Immature natural killer cell (primary cell): ENCODE measurements around the gene RIOK2. TPM values are rescaled to one million over a fixed set of nuclear protein-coding genes. Genes with fewer than 3 reads are reported as not detected.
A peak's percentile ranks its signal among the peaks of the same experiment; 100 is the strongest.
"Not testable (repeated sequence)": the region's sequence is repeated elsewhere in the genome, so short reads cannot be mapped to it uniquely, and the experiment has no call there.

Experiments
- DNase-seq, 3 donors: peaks; one replicate each; pipeline ENCODE4 v3.0.0; 2022; ENCODE audit warnings: mixed read lengths in 1 of 3
- H3K27ac Mint-ChIP-seq, 6 donors: one replicate each; pipeline ENCODE4 v1.8.0; 2020; ENCODE audit warnings: mixed read lengths in 6 of 6, mild to moderate bottlenecking in 5 of 6, inconsistent platforms in 4 of 6, moderate library complexity in 3 of 6
- H3K27me3 Mint-ChIP-seq, 3 donors: one replicate each; pipeline ENCODE4 v1.8.0; 2020 to 2021; ENCODE audit warnings: low read depth in 3 of 3, mild to moderate bottlenecking in 3 of 3, mixed read lengths in 3 of 3, moderate library complexity in 3 of 3, inconsistent platforms in 1 of 3
- H3K36me3 Mint-ChIP-seq, 3 donors: one replicate each; pipeline ENCODE4 v1.8.0; 2020; ENCODE audit warnings: mixed read lengths in 3 of 3, inconsistent platforms in 2 of 3, mild to moderate bottlenecking in 2 of 3
- H3K4me1 Mint-ChIP-seq, 2 donors: one replicate each; pipeline ENCODE4 v1.8.0; 2020; ENCODE audit warnings: inconsistent platforms in 2 of 2, mild to moderate bottlenecking in 2 of 2, mixed read lengths in 2 of 2, moderate library complexity in 1 of 2
- H3K4me3 Mint-ChIP-seq, 5 donors: one replicate each; pipeline ENCODE4 v1.8.0; 2020; ENCODE audit warnings: mild to moderate bottlenecking in 5 of 5, mixed read lengths in 5 of 5, inconsistent platforms in 3 of 5, moderate library complexity in 3 of 5
- H3K9me3 Mint-ChIP-seq, 6 donors: one replicate each; pipeline ENCODE4 v1.8.0; 2020; ENCODE audit warnings: mild to moderate bottlenecking in 6 of 6, mixed read lengths in 6 of 6, inconsistent platforms in 4 of 6, moderate library complexity in 3 of 6
- polyA plus RNA-seq, 3 donors: library from polyadenylated mRNA; unstranded; fragments of 300-500 nt; fragmentation: Illumina TruSeq; gene quantifications; one replicate each; pipeline ENCODE4 v1.2.3, GENCODE V29; 2021

Gene RIOK2
- polyA plus RNA-seq, 3 donors from 2014 or later = 10.6 to 15.8 (median 14.8) TPM

DNA sequence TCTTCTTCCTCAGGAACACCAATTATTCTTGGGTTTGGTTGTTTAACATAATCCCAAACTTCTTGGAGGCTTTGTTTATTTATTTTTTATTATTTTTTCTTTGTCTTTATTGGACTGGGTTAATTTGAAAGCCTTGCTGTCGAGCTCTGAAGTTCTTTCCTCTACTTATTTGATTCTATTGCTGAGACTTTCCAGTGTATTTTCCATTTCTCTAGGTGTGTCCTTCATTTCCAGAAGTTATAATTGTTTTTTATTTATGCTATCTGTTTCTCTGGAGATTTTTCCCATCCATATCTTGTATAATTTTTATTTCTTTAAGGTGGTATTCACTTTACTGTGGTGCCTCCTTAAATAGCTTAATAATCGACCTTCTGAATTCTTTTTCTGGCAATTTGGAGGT is 8.8 kb upstream of the RIOK2 start:
- Mint-ChIP-seq H3K36me3 (peaks cover 0 to 13% (median 10%) of the 10 kb centered on the region in 3 donors), H3K9me3 (peaks cover 0 to 15% (median 1%) of the 10 kb centered on the region in 6 donors)

DNA sequence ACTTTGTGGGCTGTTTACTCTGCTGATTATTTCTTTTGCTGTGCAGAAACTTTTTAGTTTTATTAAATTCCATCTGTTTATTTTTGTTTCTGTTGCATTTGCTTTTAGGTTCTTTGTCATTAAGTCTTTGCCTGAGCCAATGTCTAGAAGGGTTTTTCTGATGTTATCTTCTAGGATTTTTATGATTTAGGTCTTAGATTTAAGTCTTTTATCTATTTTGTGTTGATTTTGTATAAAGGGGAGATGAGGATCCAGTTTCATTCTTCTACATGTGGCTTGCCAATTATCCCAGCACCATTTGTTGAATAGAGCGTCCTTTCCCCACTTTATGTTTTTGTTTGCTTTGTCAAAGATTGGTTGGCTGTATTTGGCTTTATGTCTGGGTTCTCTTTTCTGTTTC is 6.5 kb upstream of the RIOK2 start:
- H3K4me1 Mint-ChIP-seq, H3K4me3 Mint-ChIP-seq, H3K27ac Mint-ChIP-seq, DNase-seq: not testable (repeated sequence)
- peaks cover 5 to 18% (median 6%) of the 10 kb centered on the region in 3 donors for H3K27me3 Mint-ChIP-seq
- peaks cover 0 to 13% (median 10%) of the 10 kb centered on the region in 3 donors for H3K36me3 Mint-ChIP-seq
- H3K9me3 Mint-ChIP-seq = peaks cover 0 to 15% (median 1%) of the 10 kb centered on the region in 6 donors

More for the DNA sequence above, 8.8 kb upstream of the RIOK2 start:
- no peaks in the 10 kb centered on the region for H3K4me1 Mint-ChIP-seq
- peaks cover 4 to 16% (median 6%) of the 10 kb centered on the region in 3 donors for H3K27me3 Mint-ChIP-seq
- no peak overlapping the region for H3K4me3 Mint-ChIP-seq
- H3K27ac Mint-ChIP-seq = no peak overlapping the region
- no peak for DNase-seq

GRCh38 chr5:97183930-97184213 is 825 bp upstream of the RIOK2 start:
- H3K4me3 Mint-ChIP-seq = peak overlapping the region; percentile 92 to 98 (median 96)
- H3K27me3 Mint-ChIP-seq = peaks cover 3 to 13% (median 12%) of the 10 kb centered on the region in 3 donors
- no peak for DNase-seq
- H3K9me3 Mint-ChIP-seq = no peaks in the 10 kb centered on the region
- peaks cover 1 to 3% (median 1%) of the 10 kb centered on the region in 3 donors for H3K36me3 Mint-ChIP-seq
- peaks cover 33 to 50% of the 10 kb centered on the region in 2 donors for H3K4me1 Mint-ChIP-seq
- peak overlapping the region; percentile 100 for H3K27ac Mint-ChIP-seq

GRCh38 chr5:97182571-97183099 is 412 bp downstream of the RIOK2 start:
- H3K4me1 Mint-ChIP-seq = peaks cover 33 to 50% of the 10 kb centered on the region in 2 donors
- H3K4me3 Mint-ChIP-seq = peak overlapping the region; percentile 92 to 98 (median 96)
- H3K27me3 Mint-ChIP-seq = peaks cover 3 to 12% (median 12%) of the 10 kb centered on the region in 3 donors
- DNase-seq = no peak
- no peaks in the 10 kb centered on the region for H3K9me3 Mint-ChIP-seq
- H3K36me3 Mint-ChIP-seq = peaks cover 7 to 14% (median 11%) of the 10 kb centered on the region in 3 donors
- H3K27ac Mint-ChIP-seq = peak overlapping the region; percentile 100

GRCh38 chr5:97181856-97182545 is 1.0 kb downstream of the RIOK2 start:
- Mint-ChIP-seq H3K27me3 (peaks cover 3 to 12% (median 10%) of the 10 kb centered on the region in 3 donors), H3K9me3 (no peaks in the 10 kb centered on the region), H3K4me3 (peak overlapping the region; percentile 92 to 98 (median 96)), H3K4me1 (peaks cover 33 to 50% of the 10 kb centered on the region in 2 donors), H3K36me3 (peaks cover 7 to 15% (median 15%) of the 10 kb centered on the region in 3 donors), H3K27ac (peak overlapping the region; percentile 100)
- DNase-seq = no peak

- H3K27ac Mint-ChIP-seq, H3K4me3 Mint-ChIP-seq, H3K9me3 Mint-ChIP-seq, DNase-seq: not testable (repeated sequence)
- peaks cover 3 to 11% (median 8%) of the 10 kb centered on the region in 3 donors for H3K27me3 Mint-ChIP-seq
- H3K36me3 Mint-ChIP-seq = peaks cover 17 to 27% (median 19%) of the 10 kb centered on the region in 3 donors
- H3K4me1 Mint-ChIP-seq = peaks cover 31 to 51% of the 10 kb centered on the region in 2 donors
Measured at GRCh38 chr5:97179457-97179856, 3.6 kb downstream of the RIOK2 start.

- Mint-ChIP-seq H3K27ac (peak overlapping the region in 1 of 6 donors; percentile 4), H3K4me3 (no peak overlapping the region)
Measured at GRCh38 chr5:97172227-97172626, 10.8 kb downstream of the RIOK2 start.

DNA sequence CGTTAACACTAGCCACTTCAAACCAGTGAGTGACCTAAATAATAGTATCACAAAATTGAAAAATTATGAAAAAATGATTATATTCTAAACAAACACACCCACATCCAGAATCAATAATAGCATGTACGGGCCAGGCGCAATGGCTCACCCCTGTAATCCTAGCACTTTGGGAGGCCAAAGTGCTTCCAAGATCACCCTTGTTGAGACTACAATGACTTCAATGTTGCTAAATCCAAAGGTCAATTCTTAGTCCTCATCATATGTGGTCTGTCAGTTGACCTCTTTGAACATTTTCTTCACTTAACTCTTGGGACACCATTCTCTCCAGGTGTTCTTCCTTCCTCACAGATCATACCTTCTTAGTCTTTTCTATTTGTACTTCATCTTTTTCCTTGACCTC is 11.3 kb downstream of the RIOK2 start:
- Mint-ChIP-seq H3K9me3 (no peaks in the 10 kb centered on the region), H3K27ac (peak overlapping the region in 2 of 6 donors; percentile 4 to 36), H3K4me1 (peaks cover 3 to 4% of the 10 kb centered on the region in 2 donors), H3K36me3 (peaks cover 27 to 53% (median 33%) of the 10 kb centered on the region in 3 donors), H3K4me3 (no peak overlapping the region), H3K27me3 (peaks cover 0 to 2% (median 0%) of the 10 kb centered on the region in 3 donors)
- DNase-seq = no peak

More at GRCh38 chr5:97172227-97172626, 10.8 kb downstream of the RIOK2 start:
- peaks cover 0 to 2% (median 0%) of the 10 kb centered on the region in 3 donors for H3K27me3 Mint-ChIP-seq
- no peaks in the 10 kb centered on the region for H3K9me3 Mint-ChIP-seq
- peaks cover 30 to 57% (median 36%) of the 10 kb centered on the region in 3 donors for H3K36me3 Mint-ChIP-seq
- DNase-seq = no peak
- peaks cover 3 to 4% of the 10 kb centered on the region in 2 donors for H3K4me1 Mint-ChIP-seq

DNA sequence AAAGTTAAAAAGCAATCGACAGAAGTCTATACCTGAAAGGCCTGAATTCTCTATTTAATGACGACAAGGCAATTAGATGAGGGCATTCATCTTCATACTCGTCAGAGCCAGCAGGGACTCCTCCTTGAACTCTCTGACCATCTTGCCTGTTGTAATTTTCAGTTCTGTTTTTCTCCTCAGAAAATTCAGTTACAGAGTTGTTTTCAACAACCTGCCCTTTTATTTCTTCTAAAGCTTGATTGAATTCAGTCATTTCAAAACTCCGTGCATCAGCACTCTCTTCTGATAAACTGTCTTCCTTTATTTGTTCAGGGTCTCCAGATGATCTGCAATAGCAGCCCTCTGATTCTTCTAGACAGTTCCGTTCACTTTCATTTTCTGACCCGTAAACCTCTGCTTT is 15.6 kb downstream of the RIOK2 start:
- no peaks in the 10 kb centered on the region for H3K9me3 Mint-ChIP-seq
- no peak for DNase-seq
- H3K27me3 Mint-ChIP-seq = no peaks in the 10 kb centered on the region
- H3K4me1 Mint-ChIP-seq = peaks cover 0 to 3% of the 10 kb centered on the region in 2 donors
- H3K4me3 Mint-ChIP-seq = no peak overlapping the region
- H3K36me3 Mint-ChIP-seq = peaks cover 21 to 45% (median 24%) of the 10 kb centered on the region in 3 donors
- peak overlapping the region in 3 of 6 donors; percentile 25 to 73 (median 30) for H3K27ac Mint-ChIP-seq

DNA sequence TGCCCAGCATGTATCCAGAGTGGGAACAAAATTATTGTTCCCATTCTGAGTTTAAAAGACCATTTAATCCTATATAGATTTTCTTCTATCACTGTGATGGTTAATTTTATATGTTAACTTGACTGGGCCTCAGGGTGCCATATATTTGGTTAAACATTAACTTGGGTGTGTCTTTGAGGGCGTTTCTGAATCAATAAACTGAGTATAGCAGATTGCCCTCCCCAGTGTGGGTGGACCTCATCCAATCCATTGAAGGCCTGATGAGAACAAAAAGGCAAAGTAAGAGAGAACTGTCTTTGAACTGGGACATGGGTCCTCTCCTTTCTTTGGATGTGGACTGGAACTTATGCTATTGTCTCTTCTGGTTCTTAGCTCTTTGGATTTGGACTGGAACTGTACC is 17.3 kb downstream of the RIOK2 start:
- no peaks in the 10 kb centered on the region for H3K27me3 Mint-ChIP-seq
- peak overlapping the region in 1 of 6 donors; percentile 62 for H3K27ac Mint-ChIP-seq
- H3K9me3 Mint-ChIP-seq = no peaks in the 10 kb centered on the region
- peaks cover 12 to 40% (median 13%) of the 10 kb centered on the region in 3 donors for H3K36me3 Mint-ChIP-seq
- no peaks in the 10 kb centered on the region for H3K4me1 Mint-ChIP-seq
- H3K4me3 Mint-ChIP-seq = no peak overlapping the region
- DNase-seq = no peak

GRCh38 chr5:97164846-97165245 is 18.2 kb downstream of the RIOK2 start:
- H3K27ac Mint-ChIP-seq = peak overlapping the region in 1 of 6 donors; percentile 19
- no peaks in the 10 kb centered on the region for H3K27me3 Mint-ChIP-seq
- peaks cover 17 to 44% (median 21%) of the 10 kb centered on the region in 3 donors for H3K36me3 Mint-ChIP-seq
- no peak overlapping the region for H3K4me3 Mint-ChIP-seq
- H3K9me3 Mint-ChIP-seq = no peaks in the 10 kb centered on the region
- H3K4me1 Mint-ChIP-seq = no peaks in the 10 kb centered on the region
- no peak for DNase-seq

GRCh38 chr5:97163790-97164285 is 19.2 kb downstream of the RIOK2 start:
- H3K4me3 Mint-ChIP-seq = no peak overlapping the region
- no peak for DNase-seq
- peaks cover 0 to 4% (median under 1%) of the 10 kb centered on the region in 6 donors for H3K9me3 Mint-ChIP-seq
- peaks cover 19 to 48% (median 22%) of the 10 kb centered on the region in 3 donors for H3K36me3 Mint-ChIP-seq
- H3K27me3 Mint-ChIP-seq = no peaks in the 10 kb centered on the region
- no peaks in the 10 kb centered on the region for H3K4me1 Mint-ChIP-seq
- H3K27ac Mint-ChIP-seq = no peak overlapping the region

GRCh38 chr5:97163360-97163764 is 19.7 kb downstream of the RIOK2 start:
- Mint-ChIP-seq H3K36me3 (peaks cover 21 to 49% (median 23%) of the 10 kb centered on the region in 3 donors), H3K9me3 (peaks cover 0 to 7% (median 1%) of the 10 kb centered on the region in 6 donors), H3K4me3 (no peak overlapping the region), H3K27ac (no peak overlapping the region), H3K27me3 (no peaks in the 10 kb centered on the region), H3K4me1 (no peaks in the 10 kb centered on the region)
- peak in 2 of 3 donors; percentile 19 to 24 for DNase-seq

GRCh38 chr5:97162045-97162444 is 21.0 kb downstream of the RIOK2 start:
- Mint-ChIP-seq H3K27ac (no peak overlapping the region), H3K9me3 (peaks cover under 1 to 20% (median 14%) of the 10 kb centered on the region in 6 donors)

More at GRCh38 chr5:97162045-97162444, 21.0 kb downstream of the RIOK2 start:
- Mint-ChIP-seq H3K27me3 (peaks cover 0 to 6% (median 2%) of the 10 kb centered on the region in 3 donors), H3K4me1 (no peaks in the 10 kb centered on the region), H3K4me3 (no peak overlapping the region), H3K36me3 (peaks cover 24 to 50% (median 33%) of the 10 kb centered on the region in 3 donors)
- DNase-seq = peak; percentile 42 to 50 (median 45)
